Measurements from ENCODE around the gene KBTBD4.
"Not testable (repeated sequence)": the region's sequence is repeated elsewhere in the genome, so short reads cannot be mapped to it uniquely, and the experiment has no call there.

The KBTBD4 gene

GRCh38 chr11:47589977-47590861 is 11.4 kb upstream of the KBTBD4 start:
- peak; percentile 46 for DNase-seq (ENCODE audit: low read depth, low spot score)

- no peak for DNase-seq (ENCODE audit: low read depth, low spot score)
Observed at GRCh38 chr11:47589584-47589976, 10.8 kb upstream of the KBTBD4 start.

- DNase-seq (ENCODE audit: low read depth, low spot score), result no peak
Observed at GRCh38 chr11:47589118-47589517, 10.3 kb upstream of the KBTBD4 start.

GRCh38 chr11:47587723-47588326 is 9.1 kb upstream of the KBTBD4 start:
- DNase-seq (ENCODE audit: low read depth, low spot score), result no peak

GRCh38 chr11:47587039-47587716 is 8.4 kb upstream of the KBTBD4 start:
- DNase-seq (ENCODE audit: low read depth, low spot score), result no peak

- DNase-seq (ENCODE audit: low read depth, low spot score), result no peak
Observed at GRCh38 chr11:47586098-47586855, 7.5 kb upstream of the KBTBD4 start, which contains the start of gene FAM180B. TSS of gene FAM180B (plus strand) at chr11:47586678. CDS start at chr11:47586769, 91 bp downstream.

GRCh38 chr11:47583844-47584243 is 5.1 kb upstream of the KBTBD4 start:
- no peak for DNase-seq (ENCODE audit: low read depth, low spot score)

GRCh38 chr11:47577460-47578041 is 1.2 kb downstream of the KBTBD4 start:
- no peak for DNase-seq (ENCODE audit: low read depth, low spot score)

GRCh38 chr11:47573321-47573720 is 5.4 kb downstream of the KBTBD4 start:
- DNase-seq (ENCODE audit: low read depth, low spot score), result no peak

GRCh38 chr11:47572715-47573255 is 6.0 kb downstream of the KBTBD4 start:
- peak; percentile 45 for DNase-seq (ENCODE audit: low read depth, low spot score)

GRCh38 chr11:47571895-47572294 is 6.9 kb downstream of the KBTBD4 start:
- peak; percentile 40 for DNase-seq (ENCODE audit: low read depth, low spot score)

GRCh38 chr11:47571357-47571729 is 7.4 kb downstream of the KBTBD4 start:
- DNase-seq (ENCODE audit: low read depth, low spot score), result no peak

- no peak for DNase-seq (ENCODE audit: low read depth, low spot score)
Observed at GRCh38 chr11:47570651-47571356, 8.0 kb downstream of the KBTBD4 start.

- DNase-seq (ENCODE audit: low read depth, low spot score), result no peak
Observed at GRCh38 chr11:47569646-47570045, 9.1 kb downstream of the KBTBD4 start.

- no peak for DNase-seq (ENCODE audit: low read depth, low spot score)
Observed at GRCh38 chr11:47566149-47566698, 12.5 kb downstream of the KBTBD4 start.

GRCh38 chr11:47565340-47566148 is 13.2 kb downstream of the KBTBD4 start, which contains the start of gene PTPMT1:
TSS of gene PTPMT1 (plus strand) at chr11:47565599. CDS start at chr11:47565623, 24 bp downstream.
- DNase-seq (ENCODE audit: low read depth, low spot score), result peak; percentile 89

GRCh38 chr11:47564933-47565339 is 13.8 kb downstream of the KBTBD4 start:
- no peak for DNase-seq (ENCODE audit: low read depth, low spot score)

GRCh38 chr11:47564366-47564765 is 14.4 kb downstream of the KBTBD4 start:
- DNase-seq (ENCODE audit: low read depth, low spot score), result not testable (repeated sequence)

- not testable (repeated sequence) for DNase-seq (ENCODE audit: low read depth, low spot score)
Observed at GRCh38 chr11:47562393-47562792, 16.4 kb downstream of the KBTBD4 start.
